Stimulated activated CD4-positive, alpha-beta T cell treated with anti-CD3 and anti-CD28 coated beads, Interleukin-1b, Interleukin-23, amount 100 ng/mL, for 24 hours (primary cell): ENCODE measurements around the gene RPL10A.
"Not testable (repeated sequence)": the region's sequence is repeated elsewhere in the genome, so short reads cannot be mapped to it uniquely, and the experiment has no call there.

Experiments
- DNase-seq, 4 experiments: peaks; one replicate each; pipeline ENCODE4 v3.0.0-alpha.2; 2020; ENCODE audit warnings: low read depth in 4 of 4, low spot score in 1 of 4

The RPL10A gene

GRCh38 chr6:35468181-35468979 is at the start of gene RPL10A:
Gene RPL10A, plus strand, starts transcription at chr6:35468401. Its CDS starts 34 bp downstream, at chr6:35468435.
- peak; percentile 92 to 94 (median 93) for DNase-seq

DNA sequence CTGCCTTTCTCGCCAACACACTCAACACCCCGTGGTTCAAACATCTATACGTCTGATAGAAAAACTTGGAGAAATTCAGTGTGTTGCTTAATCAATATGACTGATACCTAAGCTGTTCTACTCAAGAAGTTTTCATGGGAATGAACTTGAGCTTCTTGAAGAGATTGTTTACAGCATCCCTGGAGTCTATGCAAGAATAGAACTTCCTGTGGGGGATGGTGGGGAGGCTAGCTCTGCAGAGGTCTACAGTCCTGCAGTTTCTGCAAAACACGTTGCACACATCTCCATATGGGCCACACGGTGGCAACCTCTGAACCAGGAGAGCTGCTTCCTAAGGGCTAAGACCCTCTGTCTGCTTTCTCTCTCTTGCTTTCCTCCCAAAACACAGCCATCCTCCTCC is 48.8 kb upstream of the RPL10A start:
- DNase-seq: no peak

DNA sequence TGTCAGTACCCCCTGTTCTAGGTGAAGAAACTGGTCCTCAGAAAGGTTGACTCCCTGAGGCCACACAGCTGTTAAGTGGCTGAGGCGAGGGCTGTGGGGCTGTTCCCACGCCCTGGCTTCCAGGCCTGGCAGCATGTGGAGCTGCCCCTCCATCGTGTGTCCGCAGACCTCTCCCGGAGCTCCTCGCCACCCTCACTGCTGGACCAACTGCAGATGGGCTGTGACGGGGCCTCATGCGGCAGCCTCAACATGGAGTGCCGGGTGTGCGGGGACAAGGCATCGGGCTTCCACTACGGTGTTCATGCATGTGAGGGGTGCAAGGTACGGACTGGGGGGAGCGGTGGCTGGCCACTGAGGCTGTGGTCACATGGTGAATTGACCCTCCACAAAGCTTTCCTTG is 48.2 kb upstream of the RPL10A start:
- no peak for DNase-seq

DNA sequence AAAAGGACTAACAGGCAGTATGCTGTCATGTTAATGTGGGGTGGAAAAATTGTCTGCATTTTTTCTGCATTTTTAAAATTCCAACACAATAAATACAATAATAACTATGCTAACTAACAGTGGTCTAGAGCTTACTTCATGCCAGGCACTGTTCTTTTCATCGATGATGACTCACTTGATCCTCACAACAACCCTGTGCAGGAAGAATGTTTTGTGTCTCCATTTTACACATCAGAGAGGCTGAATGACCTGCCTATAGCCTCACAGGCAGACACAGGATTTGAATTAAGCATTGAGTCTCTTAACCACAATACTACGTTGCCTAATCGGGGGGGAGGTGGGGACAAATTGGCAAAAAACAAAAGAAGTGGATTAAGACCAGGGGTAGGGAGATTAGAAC is 42.9 kb upstream of the RPL10A start:
- DNase-seq: no peak

DNA sequence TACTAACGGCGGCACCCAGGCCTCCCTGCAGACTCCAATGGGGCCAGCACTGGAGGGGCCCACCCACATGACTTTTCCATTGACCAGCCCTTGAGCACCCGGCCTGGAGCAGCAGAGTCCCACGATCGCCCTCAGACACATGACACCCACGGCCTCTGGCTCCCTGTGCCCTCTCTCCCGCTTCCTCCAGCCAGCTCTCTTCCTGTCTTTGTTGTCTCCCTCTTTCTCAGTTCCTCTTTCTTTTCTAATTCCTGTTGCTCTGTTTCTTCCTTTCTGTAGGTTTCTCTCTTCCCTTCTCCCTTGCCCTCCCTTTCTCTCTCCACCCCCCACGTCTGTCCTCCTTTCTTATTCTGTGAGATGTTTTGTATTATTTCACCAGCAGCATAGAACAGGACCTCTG is 42.1 kb upstream of the RPL10A start:
- DNase-seq: no peak

DNA sequence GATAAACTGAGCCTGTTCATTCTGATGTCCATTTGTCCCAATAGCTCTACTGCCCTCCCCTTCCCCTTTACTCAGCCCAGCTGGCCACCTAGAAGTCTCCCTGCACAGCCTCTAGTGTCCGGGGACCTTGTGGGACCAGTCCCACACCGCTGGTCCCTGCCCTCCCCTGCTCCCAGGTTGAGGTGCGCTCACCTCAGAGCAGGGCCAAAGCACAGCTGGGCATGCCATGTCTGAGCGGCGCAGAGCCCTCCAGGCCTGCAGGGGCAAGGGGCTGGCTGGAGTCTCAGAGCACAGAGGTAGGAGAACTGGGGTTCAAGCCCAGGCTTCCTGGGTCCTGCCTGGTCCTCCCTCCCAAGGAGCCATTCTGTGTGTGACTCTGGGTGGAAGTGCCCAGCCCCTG is 40.8 kb upstream of the RPL10A start:
- no peak for DNase-seq

DNA sequence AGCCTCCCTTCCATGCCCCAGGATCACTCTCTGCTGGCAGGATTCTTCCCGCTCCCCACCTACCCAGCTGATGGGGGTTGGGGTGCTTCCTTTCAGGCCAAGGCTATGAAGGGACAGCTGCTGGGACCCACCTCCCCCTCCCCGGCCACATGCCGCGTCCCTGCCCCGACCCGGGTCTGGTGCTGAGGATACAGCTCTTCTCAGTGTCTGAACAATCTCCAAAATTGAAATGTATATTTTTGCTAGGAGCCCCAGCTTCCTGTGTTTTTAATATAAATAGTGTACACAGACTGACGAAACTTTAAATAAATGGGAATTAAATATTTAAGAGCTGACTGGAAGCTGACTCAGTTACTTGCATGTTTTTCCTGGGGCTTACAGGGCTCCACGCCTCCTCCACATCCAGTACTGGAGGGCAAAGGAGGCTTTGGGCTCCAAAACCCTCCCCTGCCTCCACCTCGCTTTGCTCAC is 40.3 kb upstream of the RPL10A start:
- no peak for DNase-seq

DNA sequence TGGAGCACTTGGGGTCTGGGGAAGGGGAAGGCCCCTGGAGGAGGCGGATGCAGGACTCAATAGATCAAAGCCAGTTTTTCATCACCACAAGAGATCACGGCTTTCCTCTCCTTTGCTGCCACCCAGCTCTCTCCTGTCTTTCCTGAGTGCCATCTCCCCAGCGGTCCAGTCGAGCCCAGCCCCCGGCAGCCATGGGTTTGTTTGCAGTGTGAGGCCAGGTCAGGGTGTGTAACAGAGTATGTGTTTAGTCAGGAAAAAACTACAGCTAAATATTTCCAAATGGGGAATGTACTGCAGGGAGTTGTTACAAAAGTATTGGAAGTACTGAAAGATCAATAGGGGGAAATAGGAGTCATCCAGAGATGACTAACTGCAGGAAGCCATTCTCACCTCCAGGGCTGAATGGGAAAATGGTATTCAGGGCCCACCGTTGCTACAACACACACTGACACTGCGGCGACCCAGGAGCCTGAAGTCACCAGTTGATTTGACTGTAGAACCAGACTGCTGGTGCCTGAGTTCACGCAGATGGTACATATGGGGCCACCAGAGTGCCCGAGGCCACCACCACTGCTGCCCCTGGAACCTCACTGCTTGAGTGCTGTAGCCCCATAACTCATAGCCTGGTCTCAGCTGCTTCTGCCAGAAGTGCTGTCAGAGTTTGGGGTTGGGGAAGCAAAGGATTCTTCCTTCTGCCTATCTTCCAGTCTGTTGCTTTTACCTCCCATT is 39.6 kb upstream of the RPL10A start:
- DNase-seq: no peak

DNA sequence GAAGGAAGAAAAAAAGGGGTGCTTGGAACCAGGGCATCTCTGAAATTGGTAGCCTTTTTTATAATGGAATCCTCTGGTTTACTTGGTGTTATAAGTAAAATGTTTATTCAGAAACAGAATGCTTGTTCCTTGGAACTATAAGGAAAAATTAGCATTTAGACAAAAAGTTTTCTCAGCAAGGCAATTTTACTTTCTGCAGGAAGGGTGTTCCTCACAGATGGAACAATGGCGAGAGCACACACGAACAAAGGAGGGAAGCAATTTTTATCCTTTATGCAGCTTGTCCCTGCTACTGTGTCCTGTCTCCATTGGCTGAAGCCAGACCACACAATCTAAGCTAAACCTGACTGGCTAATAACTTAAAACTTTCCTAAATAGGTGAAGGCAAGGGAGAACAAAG is 38.7 kb upstream of the RPL10A start:
- no peak for DNase-seq

DNA sequence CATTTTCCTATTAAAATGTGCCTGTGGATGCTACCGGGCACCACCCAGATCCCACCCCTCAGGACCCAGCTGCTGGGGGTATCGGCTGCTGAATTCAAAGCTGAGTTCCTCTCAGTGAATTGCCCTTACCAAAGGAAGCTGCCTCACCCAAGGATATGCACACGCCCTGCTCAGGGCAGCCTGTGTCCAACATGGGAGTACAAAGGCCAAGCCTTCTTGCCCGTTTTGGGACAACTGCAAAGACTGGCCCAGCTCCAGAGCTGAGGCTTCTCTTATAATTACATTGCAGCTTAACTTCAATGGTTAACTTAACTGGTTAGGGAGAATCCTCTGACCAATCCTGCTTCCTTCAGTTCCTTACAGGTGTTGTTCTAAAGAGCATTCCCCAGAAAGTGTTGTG is 35.9 kb upstream of the RPL10A start:
- no peak for DNase-seq

DNA sequence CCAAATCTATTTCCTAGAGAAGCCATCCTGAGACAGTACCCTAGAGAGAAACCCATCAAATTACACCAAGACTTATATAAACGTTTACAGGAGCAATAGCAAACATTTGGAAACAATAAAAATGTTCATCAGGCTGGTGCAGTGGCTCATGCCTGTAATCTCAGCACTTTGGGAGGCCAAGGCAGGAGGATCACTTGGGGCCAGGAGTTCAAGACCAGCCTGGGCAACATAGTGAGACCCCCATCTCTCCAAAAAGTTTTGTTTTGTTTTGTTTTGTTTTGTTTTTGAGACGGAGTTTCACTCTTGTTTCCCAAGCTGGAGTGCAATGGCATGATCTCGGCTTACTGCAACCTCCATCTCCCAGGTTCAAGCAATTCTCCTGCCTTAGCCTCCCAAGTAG is 35.5 kb upstream of the RPL10A start:
- not testable (repeated sequence) for DNase-seq

GRCh38 chr6:35435074-35435837 is 32.9 kb upstream of the RPL10A start:
- no peak for DNase-seq

DNA sequence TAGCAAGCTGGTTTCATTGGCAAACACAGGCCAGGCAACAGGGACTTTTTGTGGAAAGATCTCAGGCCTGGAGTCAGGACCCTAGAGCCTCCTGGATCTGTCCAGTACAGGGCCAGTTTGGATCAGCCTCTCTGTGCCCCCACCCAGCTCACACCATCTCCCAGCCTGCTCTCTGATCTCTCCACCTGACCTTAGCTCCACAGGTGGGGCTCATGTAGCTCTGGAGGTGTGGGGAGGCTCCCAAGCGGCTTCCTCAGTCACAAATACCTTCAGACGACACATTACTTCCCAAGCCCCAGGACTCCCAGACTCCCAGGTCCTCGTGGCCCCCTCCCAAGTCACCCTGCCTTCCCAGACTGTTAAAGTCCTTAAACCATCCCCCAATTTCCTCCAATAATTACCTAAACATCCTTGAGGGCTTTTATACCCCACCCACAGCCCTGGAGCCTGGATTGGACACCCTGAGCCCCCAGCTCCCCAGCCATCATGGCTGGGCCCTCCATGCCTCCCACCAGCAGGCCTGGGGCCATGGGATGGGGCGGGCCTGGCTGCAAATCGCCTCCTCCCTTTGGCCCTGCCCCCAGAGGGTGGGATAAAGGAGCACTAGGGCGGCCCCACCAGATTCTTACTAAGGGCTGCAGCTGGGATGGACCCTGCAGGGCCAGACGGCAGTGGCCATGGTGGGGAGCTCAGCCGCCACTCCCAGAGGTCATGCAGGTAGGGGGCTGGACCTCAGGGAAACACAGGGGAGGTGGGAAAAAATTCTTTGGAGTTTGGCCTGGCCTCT is 31.9 kb upstream of the RPL10A start:
- DNase-seq: no peak

GRCh38 chr6:35438378-35439065 is 29.7 kb upstream of the RPL10A start:
- DNase-seq: not testable (repeated sequence)

DNA sequence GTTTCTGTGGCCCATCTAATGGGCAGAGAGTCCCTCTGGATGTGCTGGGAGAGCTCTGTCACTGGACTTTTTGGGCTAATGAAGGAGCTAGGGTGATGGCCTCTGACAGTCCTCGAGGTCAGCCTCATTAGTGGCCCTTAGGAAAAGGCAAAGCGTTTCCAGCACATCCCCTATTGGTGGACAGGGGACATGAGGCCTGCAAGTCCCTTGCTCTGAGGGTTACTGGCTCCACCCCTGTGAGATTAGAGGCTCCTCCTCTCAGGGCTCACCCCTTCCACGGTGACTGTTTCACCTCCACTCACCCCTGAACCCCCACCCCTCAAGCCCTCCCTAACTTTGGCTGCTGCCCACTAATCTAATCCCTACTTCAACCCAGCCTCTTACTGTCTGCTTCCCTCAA is 28.9 kb upstream of the RPL10A start:
- DNase-seq: no peak

DNA sequence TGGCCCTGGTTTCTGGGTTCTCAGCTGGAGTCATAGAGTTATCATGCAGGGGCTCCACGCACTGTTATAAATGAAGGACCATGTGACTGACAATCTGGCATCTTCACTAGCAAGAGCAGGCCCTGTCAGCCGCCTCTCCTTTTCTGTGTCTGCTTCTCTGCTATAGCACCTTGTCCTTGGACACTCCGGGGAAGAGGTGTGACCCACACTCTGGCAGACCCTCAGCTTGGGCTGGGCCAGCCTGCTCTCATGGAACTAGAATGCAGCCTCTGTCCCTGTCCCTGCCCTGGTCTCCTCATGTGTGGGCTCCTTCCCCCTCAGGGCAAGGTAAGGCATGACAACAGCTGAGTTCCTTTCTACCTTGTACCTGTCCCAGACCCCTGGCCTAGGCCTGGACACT is 27.0 kb upstream of the RPL10A start:
- DNase-seq: no peak

DNA sequence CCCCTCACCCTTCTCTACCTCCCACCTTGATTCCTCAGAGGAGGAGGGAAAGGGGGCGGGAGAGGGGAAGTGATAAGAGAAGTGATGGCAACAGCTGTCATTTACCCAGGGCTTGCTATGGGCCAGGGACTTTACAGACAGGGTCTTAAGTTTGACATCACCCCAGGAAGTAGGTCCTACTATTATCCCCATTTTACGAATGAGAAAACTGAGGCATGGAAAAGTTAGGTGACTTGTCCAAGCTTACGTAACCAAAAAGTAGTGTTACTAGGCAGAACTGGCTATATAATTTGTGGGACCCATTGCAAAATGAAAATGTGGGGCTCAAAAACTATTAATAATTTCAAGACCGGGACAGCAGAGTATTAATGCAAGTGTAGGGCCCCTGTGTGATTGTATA is 26.6 kb upstream of the RPL10A start:
- DNase-seq: no peak

GRCh38 chr6:35442693-35443092 is 25.5 kb upstream of the RPL10A start:
- no peak for DNase-seq

DNA sequence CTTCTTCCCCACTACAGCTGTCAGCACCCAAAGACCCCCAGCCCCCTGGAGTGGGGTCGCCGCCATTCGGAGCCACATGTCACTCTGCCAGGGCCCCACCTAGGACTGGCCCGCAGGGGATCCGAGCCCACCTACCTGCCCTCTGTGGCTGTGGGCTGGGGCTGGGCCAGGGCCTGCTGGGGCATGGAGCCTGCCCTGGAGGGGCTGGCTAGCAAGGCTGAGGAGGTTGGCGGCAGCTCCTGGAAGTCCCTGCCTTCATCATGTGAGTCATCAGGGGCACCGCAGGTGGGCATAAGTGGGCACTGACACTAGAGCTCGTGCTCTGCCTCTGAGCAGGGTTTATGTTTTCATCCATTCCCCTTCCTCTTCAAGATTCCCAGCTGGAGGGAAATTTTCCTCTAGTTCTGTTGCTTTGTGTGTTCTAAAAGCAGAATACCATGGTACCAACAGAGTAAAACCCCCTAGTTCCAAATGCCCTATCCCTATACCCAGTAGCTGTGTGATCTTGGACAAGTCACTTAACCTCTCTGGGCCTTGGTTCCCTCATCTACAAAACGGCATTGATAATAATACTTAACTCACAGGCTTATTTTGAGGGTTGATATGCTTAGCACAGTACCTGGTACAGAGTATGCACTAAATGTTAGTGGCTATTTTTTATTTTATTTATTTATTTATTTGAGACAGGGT is 24.7 kb upstream of the RPL10A start:
- DNase-seq: no peak

DNA sequence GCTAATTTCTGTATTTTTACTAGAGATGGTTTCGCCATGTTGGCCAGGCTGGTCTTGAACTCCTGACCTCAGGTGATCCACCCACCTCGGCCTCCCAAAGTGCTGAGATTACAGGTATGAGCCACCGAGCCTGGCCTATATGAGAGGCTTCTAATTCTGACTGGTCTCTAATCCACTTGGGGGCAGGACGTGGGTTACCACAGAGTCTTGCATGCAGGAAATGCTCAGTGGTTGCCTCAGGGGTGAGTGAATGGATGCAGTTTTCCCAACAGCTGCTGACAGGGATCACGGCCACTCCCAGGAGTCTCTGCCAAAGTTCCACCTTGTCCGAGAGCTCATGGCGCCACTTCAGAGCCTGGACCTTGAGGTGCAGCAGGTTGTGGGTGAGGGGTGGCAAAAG is 22.5 kb upstream of the RPL10A start:
- no peak for DNase-seq
